NCI-H2029 (cell line): Measurements from ENCODE around the gene TBC1D20.
"Not testable (repeated sequence)": the region's sequence is repeated elsewhere in the genome, so short reads cannot be mapped to it uniquely, and the experiment has no call there.

Experiments used
- DNase-seq: peaks from one replicate; lab custom pipeline; 2025; lab: John Stamatoyannopoulos, UW

Gene TBC1D20

DNA sequence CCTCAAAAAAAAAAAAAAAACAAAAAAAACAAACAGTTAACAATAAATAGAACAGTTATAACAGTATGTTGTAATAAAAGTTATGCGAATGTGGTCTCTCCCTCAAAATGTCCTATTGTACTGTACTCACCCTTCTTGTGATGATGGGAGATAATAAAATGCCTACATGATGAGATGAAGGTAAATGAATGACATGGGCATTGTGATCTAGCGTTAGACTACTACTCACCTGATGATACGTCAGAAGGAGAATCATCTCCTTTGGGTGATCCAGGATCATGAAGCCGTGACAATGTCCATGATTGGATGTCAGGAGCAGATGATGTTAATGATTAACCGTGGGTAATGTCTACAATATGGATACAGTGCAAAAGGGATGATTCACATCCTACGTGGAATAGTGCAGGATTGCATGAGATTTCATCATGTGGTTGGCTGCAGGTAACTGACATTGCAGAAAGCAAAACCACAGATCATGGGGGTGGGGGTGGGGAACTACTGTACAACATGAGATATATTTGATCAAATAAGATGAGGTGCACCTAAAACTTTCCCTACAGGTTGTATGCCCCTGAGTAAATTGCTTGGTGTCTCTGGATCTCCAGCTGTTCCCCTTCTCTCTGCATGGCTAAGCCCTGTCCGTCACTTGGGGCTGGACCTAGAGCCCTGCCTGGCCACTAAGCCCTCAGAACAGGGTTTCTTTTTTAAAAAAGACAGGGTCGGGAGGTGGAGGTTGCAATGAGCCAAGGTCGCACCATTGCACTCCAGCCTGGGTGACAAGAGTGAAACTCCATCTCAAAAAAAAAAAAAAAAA, 60.4 kb downstream of the TBC1D20 start:
- no peak for DNase-seq

DNA sequence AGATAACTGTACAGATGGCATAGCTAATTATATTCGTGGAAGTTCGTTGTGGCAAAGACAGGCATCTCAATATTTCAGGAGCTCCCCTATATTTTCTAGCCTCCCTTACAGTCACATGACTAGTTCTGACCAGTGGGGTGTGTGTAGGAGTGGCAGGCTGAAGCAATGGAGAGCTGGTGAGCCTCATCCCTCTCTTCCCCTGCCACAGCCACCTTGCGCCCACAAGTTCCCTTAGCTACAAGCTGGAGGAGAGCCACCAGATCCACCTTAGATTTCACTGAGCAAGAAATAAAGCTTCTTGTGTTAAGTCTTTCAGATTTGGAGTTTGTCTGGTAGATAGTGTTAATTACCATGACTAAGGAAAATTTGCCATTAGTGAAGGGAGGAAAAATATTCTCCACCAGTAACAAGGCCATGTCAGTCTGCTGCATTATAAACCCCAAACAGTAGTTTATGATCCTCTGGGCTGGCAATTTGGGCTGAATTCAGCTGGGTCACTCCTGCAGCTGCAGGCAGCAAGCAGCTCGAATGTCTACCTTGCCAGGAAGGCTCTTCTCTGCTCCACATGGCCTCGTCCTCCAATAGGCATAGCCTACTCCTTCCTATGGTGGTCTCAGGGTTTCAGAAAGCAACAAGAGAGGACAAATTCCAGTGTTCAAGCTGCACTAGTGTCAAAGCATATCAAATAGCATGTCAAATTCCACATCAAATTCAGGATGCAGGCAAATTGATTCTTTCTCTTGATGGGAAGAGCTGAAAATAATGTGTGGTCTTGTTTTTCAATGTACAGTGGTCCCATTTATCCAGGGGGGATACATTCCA, 61.7 kb downstream of the TBC1D20 start:
- no peak for DNase-seq

DNA sequence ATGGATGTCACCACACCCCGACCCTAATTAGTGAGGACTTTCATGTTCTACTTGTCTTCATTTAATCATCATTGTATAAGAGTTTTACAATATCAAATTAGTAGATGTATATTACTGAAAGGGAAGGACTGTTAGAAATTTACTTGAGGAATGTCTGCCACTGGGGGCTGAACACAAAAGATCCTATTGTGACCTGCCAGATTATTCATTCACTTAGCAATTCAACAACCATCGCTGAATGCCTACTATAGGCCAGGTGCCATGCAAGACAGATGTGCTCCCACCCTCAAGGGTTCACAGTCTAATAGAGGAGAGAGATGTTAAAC, 62.2 kb downstream of the TBC1D20 start:
- no peak for DNase-seq

DNA sequence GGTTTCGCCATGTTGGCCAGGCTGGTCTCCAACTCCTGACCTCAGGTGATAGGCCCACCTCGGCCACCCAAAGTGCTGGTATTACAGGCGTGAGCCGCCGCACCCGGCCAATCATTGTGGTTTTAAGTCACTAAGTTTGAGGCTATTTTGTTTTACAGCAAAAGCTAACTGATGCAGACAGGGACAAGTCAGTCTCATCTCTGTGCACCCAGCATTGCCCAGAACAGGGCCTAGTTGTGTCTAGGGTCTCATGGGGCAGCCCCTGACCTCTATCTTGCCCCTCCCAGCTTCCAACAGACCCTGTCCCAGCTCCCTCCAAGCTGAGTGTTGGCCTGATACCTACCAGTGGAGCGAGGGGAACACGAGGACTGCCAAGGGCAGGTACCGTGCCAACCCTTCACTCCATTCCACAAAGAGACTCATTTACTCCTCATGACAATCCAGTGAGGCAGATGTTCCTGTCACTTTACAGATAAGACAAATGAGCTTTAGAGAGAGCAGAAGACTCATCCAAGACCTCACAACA, 63.1 kb downstream of the TBC1D20 start:
- no peak for DNase-seq

DNA sequence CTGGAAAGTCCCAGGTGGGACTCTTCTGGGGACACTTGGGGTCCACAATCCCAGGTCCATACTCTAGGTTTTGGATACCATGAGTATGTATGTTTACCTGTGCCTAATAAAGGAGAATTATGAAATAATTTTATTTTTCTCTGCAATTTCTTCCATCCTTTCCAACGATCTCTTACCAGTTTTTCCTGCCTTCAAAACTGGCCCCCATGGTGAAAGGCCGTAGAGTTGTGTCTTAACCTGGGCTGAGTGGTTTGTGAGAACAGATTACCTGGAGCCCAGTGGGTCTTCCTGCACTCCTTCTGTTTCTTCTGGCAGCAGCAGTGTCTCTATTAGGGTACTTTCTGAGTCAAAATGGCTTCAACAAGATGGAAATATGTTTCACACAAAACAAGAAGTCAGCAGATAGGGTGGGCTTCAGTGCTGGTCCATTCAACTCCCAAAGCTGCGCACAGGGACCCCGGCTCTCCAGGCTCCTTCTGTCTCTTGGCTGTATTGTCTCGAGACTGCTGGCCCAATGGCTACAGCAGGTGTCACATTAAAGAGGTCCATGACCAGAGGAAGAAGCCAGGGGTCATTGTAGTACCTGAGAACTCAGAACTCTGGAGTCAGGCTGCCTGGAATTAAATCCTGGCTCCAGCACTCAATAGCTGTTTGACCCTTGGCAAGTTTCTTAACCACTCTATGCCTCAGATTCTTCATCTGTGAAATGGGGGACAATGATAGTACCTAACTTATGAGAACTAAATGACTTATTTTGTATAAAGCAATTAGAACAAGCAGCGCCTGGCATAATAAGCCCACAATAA, 64.7 kb downstream of the TBC1D20 start:
- DNase-seq: no peak

DNA sequence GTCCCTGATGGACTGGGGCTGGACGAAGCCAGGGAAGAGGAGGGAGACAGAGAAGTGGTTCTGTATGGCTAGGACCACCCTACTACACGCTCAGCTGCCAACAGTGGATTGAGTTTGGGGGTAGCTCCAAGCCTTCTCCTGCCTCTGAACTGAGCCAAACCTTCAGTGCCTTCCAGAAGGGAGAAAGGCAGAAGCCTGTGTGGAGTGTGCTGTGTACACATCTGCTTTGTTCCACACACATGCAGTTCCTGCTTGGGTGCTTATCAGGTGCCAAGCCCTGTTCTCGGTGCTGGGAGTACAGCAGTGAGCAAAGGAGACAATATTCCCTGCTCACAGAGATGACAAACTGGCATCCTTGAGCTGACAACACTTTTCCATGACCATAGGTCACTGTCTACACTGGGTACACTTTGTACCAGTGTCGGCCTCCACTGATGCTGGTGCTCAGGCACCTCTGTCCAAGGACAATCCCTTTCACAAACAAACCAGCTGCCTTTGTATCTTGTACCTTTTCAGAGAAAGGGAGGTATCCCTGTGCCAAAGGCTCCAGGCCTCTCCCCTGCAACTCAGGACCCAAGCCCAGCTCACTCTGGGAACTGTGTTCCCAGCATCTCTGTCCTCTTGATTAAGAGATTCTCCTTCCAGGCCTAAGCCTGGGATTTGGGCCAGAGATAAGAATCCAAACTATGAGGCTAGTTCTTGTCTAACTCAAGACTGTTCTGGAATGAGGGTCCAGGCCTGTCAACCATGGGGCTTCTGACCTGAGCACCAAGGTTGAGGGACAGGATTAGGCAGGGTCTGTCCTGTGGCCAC, 65.5 kb downstream of the TBC1D20 start:
- no peak for DNase-seq

DNA sequence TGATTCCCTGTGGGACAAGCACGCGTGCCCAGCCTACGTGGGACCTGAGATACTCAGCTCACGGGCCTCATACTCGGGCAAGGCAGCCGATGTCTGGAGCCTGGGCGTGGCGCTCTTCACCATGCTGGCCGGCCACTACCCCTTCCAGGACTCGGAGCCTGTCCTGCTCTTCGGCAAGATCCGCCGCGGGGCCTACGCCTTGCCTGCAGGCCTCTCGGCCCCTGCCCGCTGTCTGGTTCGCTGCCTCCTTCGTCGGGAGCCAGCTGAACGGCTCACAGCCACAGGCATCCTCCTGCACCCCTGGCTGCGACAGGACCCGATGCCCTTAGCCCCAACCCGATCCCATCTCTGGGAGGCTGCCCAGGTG, 66.1 kb downstream of the TBC1D20 start:
- DNase-seq: no peak

DNA sequence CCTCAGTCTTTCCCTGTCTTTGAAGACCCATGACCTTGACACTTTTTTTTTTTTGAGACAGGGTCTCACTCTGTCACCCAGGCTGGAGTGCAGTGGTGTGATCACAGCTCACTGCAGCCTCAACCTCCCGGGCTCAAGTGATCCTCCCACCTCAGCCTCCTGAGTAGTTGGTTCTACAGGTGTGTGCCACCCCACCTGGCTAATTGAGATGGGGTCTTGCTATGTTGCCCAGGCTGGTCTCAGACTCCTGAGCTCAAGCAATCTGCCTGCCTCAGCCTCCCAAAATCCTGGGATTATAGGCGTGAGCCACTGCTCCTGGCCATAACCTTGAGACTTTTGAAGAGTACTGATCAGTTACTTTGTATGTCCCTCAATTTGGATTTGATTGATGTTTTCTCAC, 69.0 kb downstream of the TBC1D20 start:
- DNase-seq: not testable (repeated sequence)

DNA sequence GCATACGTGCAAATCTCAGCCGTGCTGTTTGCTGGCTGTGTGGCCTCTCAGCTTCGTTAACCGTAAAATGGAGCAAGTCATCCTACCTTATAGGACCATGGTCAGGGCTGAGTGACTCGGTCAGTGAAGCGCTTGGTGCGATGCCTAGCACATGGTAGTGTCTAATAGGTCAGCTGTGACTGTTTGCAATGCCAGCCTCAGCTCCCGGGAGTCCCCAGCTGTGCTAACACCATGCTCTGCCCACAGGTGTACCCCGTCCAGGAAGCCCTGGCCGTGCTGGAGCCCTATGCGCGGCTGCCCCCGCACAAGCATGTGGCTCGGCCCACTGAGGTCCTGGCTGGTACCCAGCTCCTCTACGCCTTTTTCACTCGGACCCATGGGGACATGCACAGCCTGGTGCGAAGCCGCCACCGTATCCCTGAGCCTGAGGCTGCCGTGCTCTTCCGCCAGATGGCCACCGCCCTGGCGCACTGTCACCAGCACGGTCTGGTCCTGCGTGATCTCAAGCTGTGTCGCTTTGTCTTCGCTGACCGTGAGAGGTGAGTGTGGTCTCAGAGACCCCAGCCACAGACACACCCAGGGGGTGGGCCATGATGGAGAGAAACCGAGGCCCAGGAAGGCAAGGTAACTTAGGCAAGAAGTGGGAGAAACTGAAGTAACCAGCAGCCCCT, 71.2 kb downstream of the TBC1D20 start:
- DNase-seq: no peak

DNA sequence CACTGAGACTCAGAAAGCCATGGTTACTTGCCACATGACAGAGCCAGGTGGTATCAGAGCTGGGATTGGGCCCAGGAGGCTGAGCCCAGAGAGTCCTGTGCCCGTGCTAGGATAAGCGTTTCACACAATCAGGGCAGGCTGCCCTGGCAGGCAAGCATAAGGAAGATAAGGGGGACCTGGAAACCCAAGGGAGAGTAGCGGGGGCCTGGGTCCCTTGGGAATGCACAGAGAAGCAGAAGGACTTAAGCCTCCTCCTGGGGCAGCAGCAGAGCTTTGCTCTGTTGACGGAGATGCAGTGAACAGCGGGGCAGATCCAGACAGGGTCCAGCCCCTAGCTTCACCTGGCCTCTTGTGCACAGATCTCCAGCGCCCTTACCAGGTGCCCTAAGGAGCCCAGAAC, 73.1 kb downstream of the TBC1D20 start:
- DNase-seq: no peak

DNA sequence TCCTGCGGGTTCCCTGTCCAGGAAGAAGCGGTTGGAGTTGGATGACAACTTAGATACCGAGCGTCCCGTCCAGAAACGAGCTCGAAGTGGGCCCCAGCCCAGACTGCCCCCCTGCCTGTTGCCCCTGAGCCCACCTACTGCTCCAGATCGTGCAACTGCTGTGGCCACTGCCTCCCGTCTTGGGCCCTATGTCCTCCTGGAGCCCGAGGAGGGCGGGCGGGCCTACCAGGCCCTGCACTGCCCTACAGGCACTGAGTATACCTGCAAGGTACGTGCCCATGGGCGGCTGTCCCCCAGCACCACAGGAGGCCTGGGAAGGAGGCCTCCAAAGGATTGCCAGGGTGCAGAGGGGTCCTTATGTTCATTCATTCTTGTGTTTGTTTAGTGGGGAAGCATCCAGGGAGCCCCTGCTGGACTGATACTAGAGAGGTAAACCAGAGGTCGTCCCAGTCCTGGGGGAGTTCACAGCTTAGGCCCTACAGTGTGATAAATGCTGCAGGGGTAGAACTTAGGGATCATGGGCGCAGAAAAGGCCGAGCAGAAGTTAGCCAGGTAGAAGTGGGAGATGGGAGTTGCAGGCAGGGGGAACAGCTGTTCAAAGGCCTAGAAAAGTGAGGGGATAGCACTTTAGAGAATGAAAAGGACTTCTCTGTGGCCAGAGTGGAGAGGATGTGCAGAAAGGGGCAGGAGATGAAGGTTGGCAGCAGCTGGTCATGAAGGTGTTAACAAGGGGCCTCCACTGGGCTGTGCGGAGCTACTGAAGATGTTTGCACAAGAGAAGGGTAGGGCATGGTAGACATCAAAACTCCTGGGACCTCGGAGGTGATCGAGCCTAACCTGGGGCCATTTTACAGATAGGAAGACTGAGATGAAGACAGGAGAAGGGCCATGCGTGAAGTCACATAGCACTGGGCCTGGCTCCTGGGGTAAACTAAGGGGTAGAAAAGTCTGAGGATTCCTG, 74.0 kb downstream of the TBC1D20 start:
- DNase-seq: no peak

DNA sequence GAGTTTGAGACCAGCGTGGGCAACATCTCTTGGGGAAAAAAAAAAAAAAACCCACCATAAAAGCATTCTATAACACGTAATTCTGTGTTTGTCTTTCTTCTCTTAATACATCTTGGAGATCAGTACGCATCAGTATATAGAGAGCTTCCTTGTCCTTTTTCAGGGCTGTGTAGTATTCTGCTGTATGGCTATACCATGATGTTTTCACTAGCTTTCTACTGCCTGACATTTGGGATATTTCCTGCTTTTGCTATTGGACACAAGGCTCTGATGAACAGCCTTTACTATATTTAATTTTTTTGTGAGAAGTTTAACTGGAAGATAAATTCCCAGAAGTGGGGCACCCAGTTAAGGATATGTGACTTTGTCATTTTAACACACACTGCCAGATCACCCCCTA, 74.8 kb downstream of the TBC1D20 start:
- no peak for DNase-seq

DNA sequence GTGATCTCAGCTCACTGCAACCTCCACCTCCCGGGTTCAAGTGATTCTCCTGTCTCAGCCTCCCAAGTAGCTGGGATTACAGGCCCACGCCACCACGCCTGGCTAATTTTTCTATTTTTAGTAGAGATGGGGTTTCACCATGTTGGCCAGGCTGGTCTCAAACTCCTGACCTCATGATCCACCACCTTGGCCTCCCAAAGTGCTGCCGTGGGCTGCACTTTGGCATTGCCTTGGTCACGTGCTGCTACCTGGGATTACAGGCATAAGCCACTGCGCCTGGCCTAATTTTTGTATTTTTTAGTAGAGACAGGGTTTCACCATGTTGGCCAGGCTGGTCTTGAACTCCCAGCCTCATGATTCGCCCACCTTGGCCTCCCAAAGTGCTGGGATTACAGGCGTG, 75.7 kb downstream of the TBC1D20 start:
- not testable (repeated sequence) for DNase-seq
